RCC 7860 (cell line): ENCODE data around the gene TDRD12.
"Not testable (repeated sequence)": the region's sequence is repeated elsewhere in the genome, so short reads cannot be mapped to it uniquely, and the experiment has no call there.

Experiments used
- DNase-seq: peaks from one replicate; pipeline ENCODE4 v3.0.0-alpha.2; 2015; ENCODE audit warnings: low spot score
- FAIRE-seq: peaks from 2 replicates; lab custom pipeline; 2012; peaks lifted over from hg19 to GRCh38; lab: Jason Lieb, UNC

Gene TDRD12

GRCh38 chr19:32746631-32747196, 27.1 kb downstream of the TDRD12 start:
- not testable (repeated sequence) for FAIRE-seq, DNase-seq

DNA sequence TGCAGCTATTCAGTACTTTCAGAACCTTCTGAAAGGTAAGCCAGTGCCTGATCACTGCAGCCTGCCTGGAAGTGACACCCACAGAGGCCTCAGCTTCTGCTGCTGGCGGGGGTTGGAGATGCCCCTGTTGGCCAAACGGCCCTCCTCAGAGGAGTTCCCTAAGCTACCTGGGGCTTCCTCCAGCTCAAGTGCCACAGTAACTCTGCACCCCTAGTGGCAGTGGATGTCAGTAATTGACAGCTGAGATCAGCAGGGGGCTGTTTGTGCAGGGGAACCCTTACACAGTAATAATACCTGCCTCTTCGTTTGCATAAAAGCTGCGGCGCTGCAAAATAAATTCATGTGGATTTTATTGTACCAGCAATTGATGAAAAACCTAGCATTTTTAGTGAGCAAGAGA, 28.9 kb downstream of the TDRD12 start:
- no peak for DNase-seq
- FAIRE-seq, result no peak

DNA sequence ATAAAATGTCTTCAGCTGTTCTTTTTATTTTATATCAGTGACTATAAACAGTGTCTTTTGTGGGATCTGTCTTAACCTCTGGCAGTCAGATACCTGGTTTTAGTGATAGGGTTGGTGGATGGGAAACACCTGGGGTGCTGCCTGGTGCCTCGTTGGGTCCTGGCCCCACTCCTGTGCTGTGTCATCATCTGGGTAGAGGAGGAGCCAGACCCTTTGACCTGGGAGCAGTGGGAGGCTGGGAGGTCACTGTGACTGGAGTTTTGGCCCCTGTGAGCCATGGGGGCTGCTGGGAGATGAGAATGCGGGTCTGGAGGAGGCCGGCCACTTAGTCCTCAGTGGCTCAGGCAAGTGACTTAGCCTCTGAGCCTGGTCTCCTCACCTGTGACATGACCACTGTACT, 29.4 kb downstream of the TDRD12 start:
- FAIRE-seq (no peak), DNase-seq (no peak)

DNA sequence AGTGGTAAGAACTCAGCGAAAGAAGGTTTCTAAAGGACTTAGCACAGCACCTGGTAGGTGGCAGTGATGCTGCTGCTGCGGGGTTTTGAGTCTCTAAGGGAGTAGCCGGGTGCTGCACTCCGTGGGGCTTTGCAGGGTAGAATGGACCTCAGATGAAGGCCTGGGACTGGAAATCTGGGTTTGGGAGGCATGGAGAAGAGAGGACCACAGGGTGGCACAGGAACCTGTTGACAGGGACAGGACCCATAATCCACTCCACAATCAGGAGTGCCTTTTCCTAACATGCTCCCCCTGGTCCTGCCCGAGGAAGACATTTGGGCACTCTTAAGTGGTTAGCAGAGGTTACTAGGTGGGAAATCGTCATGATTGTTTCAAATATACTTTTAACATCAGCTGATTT, 29.8 kb downstream of the TDRD12 start:
- DNase-seq (no peak), FAIRE-seq (no peak)

DNA sequence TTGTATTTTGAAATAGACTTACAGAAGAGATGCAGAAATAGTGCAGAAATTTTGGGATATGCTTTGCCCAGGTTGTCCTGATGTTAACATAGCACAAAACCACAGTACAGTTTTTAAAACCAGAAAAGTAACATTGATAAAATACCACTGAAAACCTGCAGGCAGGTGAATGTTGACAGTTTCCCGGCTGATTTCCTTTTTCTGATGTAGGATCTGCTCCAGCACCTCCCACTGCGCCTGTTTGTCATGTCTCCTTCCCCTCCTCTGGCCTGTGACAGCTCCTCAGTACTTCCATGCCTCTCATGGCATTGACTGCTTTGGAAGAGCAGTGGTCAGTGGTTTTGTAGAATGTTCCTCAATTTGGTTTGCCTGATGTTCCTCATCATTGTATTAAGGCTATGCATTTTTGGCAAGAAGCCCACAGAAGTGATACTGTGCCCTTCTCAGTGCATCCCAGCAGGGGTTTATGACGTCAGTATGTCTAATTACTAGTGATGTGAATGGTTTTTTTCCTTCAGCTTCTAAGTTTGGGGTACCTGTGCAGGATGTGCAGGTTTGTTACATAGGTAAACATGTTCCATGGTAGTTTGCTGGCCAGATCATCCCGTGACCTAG, 31.0 kb downstream of the TDRD12 start:
- FAIRE-seq (no peak), DNase-seq (no peak)

GRCh38 chr19:32751066-32751465, 31.5 kb downstream of the TDRD12 start:
- no peak for FAIRE-seq
- no peak for DNase-seq

DNA sequence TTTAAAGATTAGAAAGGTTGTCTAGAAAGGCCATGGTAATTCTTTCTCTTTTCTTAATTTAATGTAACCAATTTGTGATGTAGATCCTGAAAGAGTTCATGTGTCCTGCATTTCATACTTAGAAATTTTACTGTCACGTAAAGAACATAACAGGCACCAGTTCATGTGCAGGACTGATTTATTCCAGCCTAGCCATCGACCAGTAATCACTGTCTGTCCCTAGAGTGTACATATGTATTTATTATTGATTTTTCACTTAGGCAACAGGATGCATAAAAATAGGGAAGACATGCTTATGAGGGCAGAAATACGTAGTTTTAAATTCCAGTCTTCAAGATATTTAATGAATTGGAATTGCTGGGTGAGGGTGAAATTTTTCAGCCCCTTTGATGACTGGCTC, 37.6 kb downstream of the TDRD12 start:
- FAIRE-seq, result no peak
- DNase-seq, result no peak

- FAIRE-seq, DNase-seq: not testable (repeated sequence)
Measured at GRCh38 chr19:32765365-32765764, 45.8 kb downstream of the TDRD12 start.

DNA sequence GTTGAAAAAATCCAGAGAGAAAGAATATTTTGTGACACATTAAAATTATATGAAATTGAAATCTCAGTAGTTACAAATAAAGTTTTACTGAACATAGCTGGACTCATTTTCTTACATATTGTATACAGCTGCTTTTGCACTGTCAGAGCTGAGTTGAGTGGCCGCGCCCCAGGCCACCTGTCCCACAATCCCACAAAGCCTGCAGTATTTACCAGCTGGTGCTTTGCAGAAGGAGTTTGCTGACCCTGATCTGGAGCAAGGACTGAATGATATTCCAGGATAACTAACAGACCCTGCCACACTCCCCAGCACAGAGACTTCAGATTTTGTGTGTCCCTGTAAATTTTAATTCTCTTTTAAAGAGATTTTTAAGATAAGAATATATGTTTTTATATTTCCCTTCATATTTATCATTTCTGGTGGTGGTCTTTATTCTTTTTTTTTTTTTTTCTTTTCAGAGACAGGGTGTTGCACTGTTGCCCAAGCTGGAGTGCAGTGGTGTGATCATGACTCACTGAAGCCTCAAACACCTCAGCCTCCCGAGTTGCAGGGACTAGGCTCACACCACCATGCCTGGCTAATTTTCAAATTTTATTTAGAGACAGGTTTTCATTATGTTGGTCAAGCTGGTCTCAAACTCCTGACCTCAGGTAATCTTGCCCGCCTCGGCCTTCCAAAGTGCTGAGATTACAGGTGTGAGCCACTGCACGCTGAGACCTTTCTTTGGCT, 48.5 kb downstream of the TDRD12 start:
- no peak for FAIRE-seq
- DNase-seq, result no peak

- FAIRE-seq, result no peak
- DNase-seq, result no peak
Measured at GRCh38 chr19:32771596-32771995, 52.0 kb downstream of the TDRD12 start.

DNA sequence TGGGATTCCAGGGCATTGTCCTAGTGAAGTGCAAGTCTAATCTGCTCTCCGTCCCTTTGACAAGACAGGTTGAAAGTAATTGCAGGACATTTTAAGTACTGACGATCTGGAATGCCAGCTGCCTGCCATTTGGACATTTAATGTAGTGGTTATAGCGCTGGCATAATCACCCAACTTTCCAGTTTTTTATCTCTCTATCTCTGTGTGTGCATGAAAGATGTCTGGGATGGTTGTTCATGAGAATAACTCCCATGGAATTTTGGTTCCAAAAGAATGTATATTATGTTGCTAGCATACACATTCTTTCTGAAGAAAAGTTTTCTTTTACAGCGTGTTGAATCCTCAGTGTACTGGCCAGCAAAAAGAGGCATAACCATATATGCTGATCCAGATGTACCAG, 53.6 kb downstream of the TDRD12 start:
- DNase-seq (no peak), FAIRE-seq (no peak)

GRCh38 chr19:32779082-32779481, 59.5 kb downstream of the TDRD12 start:
- DNase-seq, result no peak
- no peak for FAIRE-seq

DNA sequence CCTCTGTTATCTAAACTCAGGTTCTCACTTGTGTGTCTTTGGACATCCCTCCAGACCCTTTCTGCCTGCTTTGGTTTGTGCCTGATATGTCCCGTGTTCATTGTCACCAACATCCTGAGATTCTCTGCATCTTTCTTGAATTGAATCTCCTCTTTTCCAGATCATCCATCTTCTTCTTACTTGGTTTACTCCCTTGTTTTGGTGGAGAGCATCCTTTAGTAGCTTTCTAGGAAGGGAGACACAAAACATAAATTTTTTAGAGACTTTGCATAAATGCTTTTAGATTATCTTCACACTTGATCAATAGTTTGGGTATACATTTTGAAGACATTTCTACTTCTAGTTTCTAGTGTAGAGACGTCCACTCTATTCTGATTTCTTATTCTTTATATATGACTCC, 61.7 kb downstream of the TDRD12 start:
- no peak for DNase-seq
- no peak for FAIRE-seq

DNA sequence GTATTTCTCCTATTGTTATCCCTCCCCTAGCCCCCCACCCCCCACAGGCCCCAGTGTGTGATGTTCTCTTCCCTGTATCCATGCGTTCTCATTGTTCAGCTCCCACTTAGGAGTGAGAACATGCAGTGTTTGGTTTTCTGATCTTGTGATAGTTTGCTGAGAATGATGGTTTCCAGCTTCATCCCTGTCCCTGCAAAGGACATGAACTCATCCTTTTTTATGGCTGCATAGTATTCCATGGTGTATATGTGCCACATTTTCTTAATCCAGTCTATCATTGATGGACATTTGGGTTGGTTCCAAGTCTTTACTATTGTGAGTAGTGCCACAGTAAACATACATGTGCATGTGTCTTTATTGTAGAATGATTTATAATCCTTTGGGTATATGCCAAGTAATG, 62.5 kb downstream of the TDRD12 start:
- FAIRE-seq, DNase-seq: not testable (repeated sequence)

DNA sequence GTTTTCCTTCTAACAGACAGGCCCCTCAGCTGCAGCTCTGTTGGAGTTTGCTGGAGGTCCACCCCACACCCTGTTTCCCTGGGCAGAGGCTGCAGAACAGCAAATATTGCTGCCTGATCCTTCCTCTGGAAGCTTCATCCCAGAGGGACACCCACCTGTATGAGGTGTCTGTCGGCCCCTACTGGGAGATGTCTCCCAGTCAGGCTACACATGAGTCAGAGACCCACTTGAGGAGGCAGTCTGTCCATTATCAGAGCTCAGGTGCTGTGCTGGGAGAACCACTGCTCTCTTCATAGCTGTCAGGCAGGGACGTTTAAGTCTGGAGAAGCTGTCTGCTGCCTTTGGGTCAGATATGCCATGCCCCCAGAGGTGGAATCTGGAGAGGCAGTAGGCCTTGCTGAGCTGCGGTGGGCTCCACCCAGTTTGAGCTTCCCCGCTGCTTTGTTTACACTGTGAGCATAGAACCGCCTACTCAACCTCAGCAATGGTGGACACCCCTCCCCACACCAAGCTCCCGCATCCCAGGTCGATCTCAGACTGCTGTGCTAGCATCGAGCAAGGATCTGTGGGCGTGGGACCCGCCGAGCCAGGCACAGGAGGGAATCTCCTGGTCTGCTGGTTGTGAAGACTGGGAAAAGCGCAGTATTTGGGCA, 67.7 kb downstream of the TDRD12 start:
- not testable (repeated sequence) for FAIRE-seq

DNA sequence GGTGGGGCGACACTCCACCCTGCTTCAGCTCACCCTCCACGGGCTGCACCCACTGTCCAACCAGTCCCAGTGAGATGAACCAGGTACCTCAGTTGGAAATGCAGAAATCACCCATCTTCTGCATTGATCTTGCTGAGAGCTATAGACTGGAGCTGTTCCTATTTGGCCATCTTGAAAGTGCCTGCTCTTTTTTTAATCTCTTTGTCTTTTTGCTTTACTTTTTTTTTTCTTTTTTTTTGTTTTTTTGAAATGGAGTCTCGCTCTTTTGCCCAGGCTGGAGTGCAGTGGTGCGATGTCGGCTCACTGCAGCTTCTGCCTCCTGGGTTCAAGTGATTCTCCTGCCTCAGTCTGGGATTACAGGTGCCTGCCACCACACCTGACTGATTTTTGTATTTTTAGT, 68.3 kb downstream of the TDRD12 start:
- DNase-seq, FAIRE-seq: not testable (repeated sequence)

More for the DNA sequence above, 67.7 kb downstream of the TDRD12 start:
- not testable (repeated sequence) for DNase-seq

- FAIRE-seq (no peak), DNase-seq (no peak)
Measured at GRCh38 chr19:32789429-32789828, 69.9 kb downstream of the TDRD12 start.

- DNase-seq (no peak), FAIRE-seq (no peak)
Measured at GRCh38 chr19:32798201-32798600, 78.6 kb downstream of the TDRD12 start.

- FAIRE-seq, result no peak
- DNase-seq, result no peak
Measured at GRCh38 chr19:32800191-32800590, 80.6 kb downstream of the TDRD12 start.

DNA sequence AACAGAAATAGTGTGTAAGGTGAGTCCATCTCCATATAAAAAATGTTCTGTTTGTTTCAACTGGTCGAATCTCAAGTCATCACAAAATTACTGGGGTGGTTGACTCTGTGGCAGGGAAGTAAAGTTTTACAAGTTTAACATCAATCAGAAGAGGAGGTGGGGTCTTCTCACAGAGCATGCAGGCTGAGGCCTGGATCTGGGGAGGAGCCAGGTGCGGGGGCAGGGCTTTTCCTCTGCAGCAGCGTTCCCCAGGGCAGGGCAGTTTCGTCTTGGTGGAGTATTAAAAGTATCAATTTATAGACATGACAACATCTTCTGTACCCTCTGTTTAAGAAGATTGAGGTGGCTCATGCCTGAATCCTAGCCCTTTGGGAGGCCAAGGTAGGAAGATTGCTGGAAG, 81.2 kb downstream of the TDRD12 start:
- FAIRE-seq, result no peak
- no peak for DNase-seq

GRCh38 chr19:32802840-32803239, 83.3 kb downstream of the TDRD12 start:
- FAIRE-seq, result no peak

DNA sequence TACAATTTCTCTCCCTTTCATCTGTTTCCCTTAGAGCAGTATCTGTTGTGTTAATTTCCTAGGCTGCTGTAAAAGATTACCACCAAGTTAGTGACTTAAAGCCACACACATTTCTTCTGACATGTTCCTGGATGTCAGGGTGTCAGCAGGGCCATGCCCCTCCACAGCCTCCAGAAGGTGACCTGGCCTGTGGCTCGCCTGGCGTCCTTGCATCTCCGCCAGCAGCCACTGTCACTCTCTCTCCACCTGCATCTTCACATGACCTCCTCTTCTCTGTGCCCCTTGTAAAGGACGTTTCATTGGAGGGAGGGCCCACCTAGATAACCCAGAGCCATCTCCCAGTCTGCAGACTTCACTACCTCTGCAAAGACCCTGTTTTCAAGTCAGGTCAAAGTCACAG, 88.7 kb downstream of the TDRD12 start:
- FAIRE-seq (no peak), DNase-seq (no peak)

More at GRCh38 chr19:32802840-32803239, 83.3 kb downstream of the TDRD12 start:
- no peak for DNase-seq
